Hematopoietic multipotent progenitor cell treated with erythropoietin and hydrocortisone succinate and interleukin-3 and kit ligand, for 6 days (in vitro differentiated cells): Measurements from ENCODE around the gene PIRT.

Experiments
- DNase-seq: peaks from one replicate; pipeline ENCODE4 v3.0.0-alpha.2; 2015

Gene PIRT

GRCh38 chr17:10785295-10785694 lies 52.6 kb downstream of the PIRT start:
- DNase-seq, result no peak

GRCh38 chr17:10779609-10780008 lies 58.3 kb downstream of the PIRT start:
- DNase-seq, result no peak

DNA sequence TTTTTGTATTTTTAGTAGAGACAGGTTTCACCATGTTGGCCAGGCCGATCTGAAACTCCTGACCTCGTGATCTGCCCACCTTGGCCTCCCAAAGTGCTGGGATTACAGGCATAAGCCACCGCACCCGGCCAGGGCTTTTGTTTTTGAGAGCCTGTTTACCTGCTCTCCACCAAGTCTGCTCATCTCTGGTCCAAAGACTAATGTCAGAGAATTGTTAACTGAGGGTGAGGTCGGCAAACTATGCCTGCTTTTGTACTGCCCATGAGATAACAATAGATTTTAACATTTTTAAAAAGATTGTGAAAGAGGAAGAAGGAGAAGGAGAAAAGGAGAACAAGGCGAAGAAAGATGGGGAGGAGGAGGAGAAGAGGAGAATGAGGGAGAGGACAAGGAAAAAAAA lies 60.0 kb downstream of the PIRT start:
- DNase-seq, result no peak

- no peak for DNase-seq
These were observed 60.6 kb downstream of the PIRT start for GRCh38 chr17:10777131-10777807.

- DNase-seq, result peak; percentile 35
These were observed 61.5 kb downstream of the PIRT start for GRCh38 chr17:10776381-10776780.

DNA sequence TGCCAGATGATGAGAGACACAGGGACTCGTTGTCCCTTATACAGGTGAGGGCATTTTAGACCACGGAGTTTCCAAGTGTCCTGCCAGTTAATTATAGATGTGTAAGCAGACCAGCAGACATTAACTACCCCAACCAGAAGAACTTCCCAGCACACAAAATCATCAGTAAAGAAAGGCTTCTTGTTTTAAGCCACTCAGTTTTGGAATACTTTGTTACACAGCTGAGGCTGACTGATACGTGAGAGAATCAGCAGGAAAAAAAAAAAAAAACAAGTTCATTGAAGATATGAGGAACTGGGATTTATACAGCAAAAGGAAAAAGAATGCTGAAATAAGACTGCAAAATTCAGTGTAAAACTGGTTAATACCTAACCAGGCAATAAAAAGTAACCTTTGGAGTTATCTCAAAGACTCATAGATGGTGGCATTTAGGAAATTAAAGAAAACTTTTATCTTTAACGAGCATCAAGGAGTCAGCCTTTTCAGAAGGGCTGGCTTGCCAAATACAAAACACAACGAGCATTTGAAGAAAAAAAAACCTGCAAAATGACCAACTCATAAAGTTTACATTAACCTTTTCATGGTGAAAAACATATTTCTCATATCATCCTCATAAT lies 62.0 kb downstream of the PIRT start:
- no peak for DNase-seq

GRCh38 chr17:10775058-10775457 lies 62.8 kb downstream of the PIRT start:
- DNase-seq, result no peak

DNA sequence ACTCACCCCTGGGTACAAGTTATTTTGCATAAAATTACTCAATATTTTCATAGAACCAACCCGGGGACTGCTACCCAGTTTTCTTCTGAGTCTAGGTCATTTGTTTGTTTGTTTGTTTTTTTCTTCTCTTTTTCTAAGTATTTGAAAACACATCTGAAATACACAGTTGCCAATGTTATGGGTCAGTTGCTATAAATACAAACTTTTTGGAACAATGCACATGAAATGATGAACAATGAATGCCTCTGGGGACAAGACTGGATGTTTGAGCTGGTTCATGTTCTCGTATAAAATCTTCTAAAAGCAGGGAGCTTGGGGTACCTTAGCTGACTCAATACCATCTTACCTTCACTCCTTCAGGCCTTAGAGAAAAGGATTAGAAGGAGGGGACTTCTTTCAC lies 64.5 kb downstream of the PIRT start:
- DNase-seq, result no peak
